Stomach (tissue), 4 donors: ENCODE measurements around the gene FAR1.

Experiments used
- CTCF ChIP-seq, 7 experiments: fragments of 450-650 bp in 4 of 7; fragments of 200-600 bp in 3 of 7; sonication (generic) in 3 of 7; IDR thresholded peaks; one replicate each; pipeline ENCODE4 v1.5.1; 2016 to 2019; ENCODE audit warnings: antibody characterized with exemption in 7 of 7, control low read depth in 2 of 7, mild to moderate bottlenecking in 1 of 7
- POLR2A ChIP-seq, 4 donors: fragments of 450-650 bp; IDR thresholded peaks; one replicate each; pipeline ENCODE4 v1.6.1; 2016; ENCODE audit warnings: antibody characterized with exemption in 4 of 4, control low read depth in 2 of 4, mild to moderate bottlenecking in 1 of 4, moderate library complexity in 1 of 4

DNA sequence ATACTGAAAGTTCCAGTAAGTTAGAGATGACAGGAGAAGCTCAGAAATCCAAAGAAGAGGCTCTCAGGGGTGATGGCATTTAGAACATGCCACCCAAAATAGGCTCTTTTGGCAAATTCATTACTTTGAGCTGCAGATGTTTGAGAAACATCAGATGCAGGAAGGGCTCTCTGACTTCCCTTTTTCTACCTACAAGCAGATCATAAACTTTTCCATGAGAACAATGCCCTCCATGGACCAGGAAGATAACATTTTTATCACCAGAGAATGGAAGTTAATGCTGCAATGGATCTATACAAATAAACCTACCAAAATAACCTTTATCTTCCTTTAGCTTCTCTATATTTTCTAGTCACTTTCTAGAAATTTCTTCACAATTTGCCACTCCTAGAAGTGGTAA is 32.7 kb upstream of the FAR1 start:
- no peak for TF ChIP-seq POLR2A (IDR thresholded peaks at IDR 0.05)
- no peak for TF ChIP-seq CTCF (IDR thresholded peaks at IDR 0.05)
